Epithelial cell of proximal tubule (primary cell): ENCODE results near the gene FDXACB1. TPM values are rescaled to one million over a fixed set of nuclear protein-coding genes. Genes with fewer than 3 reads are reported as not detected.

Experiments
- DNase-seq: peaks from one replicate; pipeline ENCODE4 v3.0.0-alpha.2; 2011; ENCODE audit warnings: low read depth
- H3K4me3 ChIP-seq: 2 replicates; pipeline ENCODE4 v1.5.1; 2011; ENCODE audit warnings: low read depth, mild to moderate bottlenecking, low read length
- CTCF ChIP-seq: conservative IDR thresholded peaks from 2 replicates; pipeline ENCODE4 v1.5.1; 2012; ENCODE audit warnings: low read depth, mild to moderate bottlenecking, low read length
- total RNA-seq: library from RNA; depleted of rRNA; stranded (reverse); fragments of >200 nt; gene quantifications from 2 replicates; pipeline ENCODE4 v1.2.3, GENCODE V29; 2015

The FDXACB1 gene
- total RNA-seq, 1 donor from 2014 or later: 1.1 TPM

- H3K4me3 ChIP-seq: peak overlapping the region; percentile 85
- DNase-seq: no peak
Measured at GRCh38 chr11:111871693-111872161, 7.2 kb downstream of the FDXACB1 start.

GRCh38 chr11:111870886-111871692 lies 7.9 kb downstream of the FDXACB1 start, which contains the start of gene ALG9:
ALG9 (minus strand) TSS chr11:111871581; CDS start chr11:111871482, 99 bp downstream.
- no peak for DNase-seq
- TF ChIP-seq CTCF: peak; percentile 46
- H3K4me3 ChIP-seq: peak within 1 kb of the TSS; percentile 85

More at GRCh38 chr11:111871693-111872161, 7.2 kb downstream of the FDXACB1 start:
- no peak for TF ChIP-seq CTCF

DNA sequence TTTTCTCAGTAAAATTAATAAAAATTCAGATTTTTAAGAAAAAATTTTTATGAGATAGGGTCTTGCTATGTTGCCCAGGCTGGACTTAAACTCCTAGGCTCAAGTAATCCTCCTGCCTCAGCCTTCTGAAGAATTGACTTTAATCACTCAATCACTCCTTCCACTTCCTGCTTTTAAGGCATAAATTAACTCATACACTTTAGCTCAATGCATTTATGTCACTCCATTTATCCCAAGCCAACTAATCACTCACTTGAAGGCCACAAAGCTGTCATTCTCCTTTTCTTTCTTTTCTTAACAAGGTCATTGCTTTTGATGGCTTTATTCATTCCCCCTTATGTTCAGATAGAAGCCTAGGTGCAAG lies 8.5 kb downstream of the FDXACB1 start:
- peak overlapping the region; percentile 85 for H3K4me3 ChIP-seq
- no peak for TF ChIP-seq CTCF
- no peak for DNase-seq

DNA sequence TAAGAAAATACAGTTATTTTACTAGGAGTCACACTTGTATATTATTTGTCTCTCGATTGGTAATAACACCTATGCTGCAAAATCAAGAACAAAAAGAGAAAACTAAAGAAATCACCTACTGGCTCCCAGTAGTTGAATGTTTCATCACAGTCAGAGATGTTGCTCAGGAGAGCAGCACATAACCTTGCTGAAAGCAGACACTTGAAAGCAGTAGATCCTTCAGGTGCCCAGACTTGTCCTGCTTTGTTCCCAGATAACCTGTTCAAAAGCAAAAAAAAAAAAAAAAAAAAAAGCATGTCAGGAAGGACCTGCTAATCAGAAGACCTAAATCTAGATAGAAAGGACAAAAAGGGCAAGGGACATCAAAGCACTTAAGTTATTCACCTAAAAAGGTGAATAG lies 8.9 kb downstream of the FDXACB1 start:
- TF ChIP-seq CTCF: no peak
- DNase-seq: no peak
- peak overlapping the region; percentile 85 for H3K4me3 ChIP-seq

- no peak for TF ChIP-seq CTCF
Measured at GRCh38 chr11:111860257-111860656, 18.7 kb downstream of the FDXACB1 start.

GRCh38 chr11:111855506-111855905 lies 23.5 kb downstream of the FDXACB1 start:
- no peak for DNase-seq
- no peak for TF ChIP-seq CTCF
- no peak overlapping the region for H3K4me3 ChIP-seq

More at GRCh38 chr11:111860257-111860656, 18.7 kb downstream of the FDXACB1 start:
- no peak overlapping the region for H3K4me3 ChIP-seq
- no peak for DNase-seq
